DMS53 treated with DMSO at 0.1 percent for 48 hours (cell line): ENCODE measurements around the gene CD300LD.
"Not testable (repeated sequence)": the region's sequence is repeated elsewhere in the genome, so short reads cannot be mapped to it uniquely, and the experiment has no call there.

Source experiments
- DNase-seq: peaks from one replicate; lab custom pipeline; 2025; ENCODE audit not compliant: unreplicated experiment; lab: John Stamatoyannopoulos, UW

The CD300LD gene

DNA sequence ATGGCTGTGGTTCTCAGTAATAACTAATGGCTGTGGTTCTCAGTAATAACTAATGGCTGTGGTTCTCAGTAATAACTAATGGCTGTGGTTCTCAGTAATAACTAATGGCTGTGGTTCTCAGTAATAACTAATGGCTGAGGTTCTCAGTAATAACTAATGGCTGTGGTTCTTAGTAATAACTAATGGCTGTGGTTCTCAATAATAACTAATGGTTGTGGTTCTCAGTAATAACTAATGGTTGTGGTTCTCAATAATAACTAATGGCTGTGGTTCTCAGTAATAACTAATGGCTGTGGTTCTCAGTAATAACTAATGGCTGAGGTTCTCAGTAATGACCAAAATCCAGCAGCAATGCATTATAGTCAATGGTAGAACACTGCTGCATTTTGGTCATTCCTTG, 18.4 kb downstream of the CD300LD start:
- not testable (repeated sequence) for DNase-seq

- no peak for DNase-seq
These were observed 18.9 kb downstream of the CD300LD start for GRCh38 chr17:74573169-74573568.

GRCh38 chr17:74571621-74572270, 20.3 kb downstream of the CD300LD start:
- no peak for DNase-seq

DNA sequence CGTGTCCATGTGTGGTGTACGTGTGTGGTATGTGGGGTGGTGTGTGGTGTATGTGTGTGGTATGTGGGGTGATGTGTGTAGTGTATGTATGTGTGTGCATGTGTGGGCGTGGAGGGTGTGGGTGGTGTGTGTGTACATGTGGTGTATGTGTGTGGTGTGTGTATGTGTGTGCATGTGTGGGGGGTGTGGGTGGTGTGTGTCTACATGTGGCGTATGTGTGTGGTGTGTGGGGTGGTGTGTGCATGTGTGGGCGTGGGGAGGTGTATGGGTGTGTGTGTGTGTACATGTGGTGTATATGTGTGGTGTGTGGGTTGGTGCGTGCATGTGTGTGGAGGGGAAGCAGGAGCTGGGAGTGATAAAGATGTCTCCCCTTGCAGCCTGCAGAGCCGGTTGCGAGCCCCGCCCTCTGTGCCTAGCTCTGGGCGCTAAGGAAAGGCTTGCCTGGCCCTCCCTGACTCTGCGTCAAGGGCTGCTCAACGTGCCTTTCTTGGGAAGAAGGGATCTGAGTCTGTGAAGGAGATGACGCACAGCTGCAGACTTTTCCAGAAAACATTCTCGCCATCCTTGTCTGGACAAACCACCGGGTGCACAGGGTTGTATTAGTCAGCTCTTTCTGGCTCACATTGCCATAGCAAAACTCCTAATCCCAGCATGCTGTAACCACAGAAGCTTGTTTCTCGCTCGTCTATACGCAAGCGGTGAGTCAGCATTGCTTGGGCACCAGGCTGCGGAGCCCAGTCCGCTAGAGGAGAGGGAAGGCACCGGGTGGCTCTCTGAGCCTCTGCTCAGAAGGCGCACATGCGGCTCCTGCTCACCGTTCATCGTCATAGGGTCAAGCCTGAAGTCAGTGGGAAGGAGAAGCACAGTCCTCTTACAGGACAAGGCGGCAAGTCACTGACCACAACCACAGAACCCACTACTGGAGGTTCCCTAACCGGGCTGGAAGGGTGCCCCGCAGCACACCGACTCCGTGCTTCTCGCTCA, 22.8 kb downstream of the CD300LD start:
- no peak for DNase-seq

GRCh38 chr17:74568106-74568873, 23.8 kb downstream of the CD300LD start:
- no peak for DNase-seq

DNA sequence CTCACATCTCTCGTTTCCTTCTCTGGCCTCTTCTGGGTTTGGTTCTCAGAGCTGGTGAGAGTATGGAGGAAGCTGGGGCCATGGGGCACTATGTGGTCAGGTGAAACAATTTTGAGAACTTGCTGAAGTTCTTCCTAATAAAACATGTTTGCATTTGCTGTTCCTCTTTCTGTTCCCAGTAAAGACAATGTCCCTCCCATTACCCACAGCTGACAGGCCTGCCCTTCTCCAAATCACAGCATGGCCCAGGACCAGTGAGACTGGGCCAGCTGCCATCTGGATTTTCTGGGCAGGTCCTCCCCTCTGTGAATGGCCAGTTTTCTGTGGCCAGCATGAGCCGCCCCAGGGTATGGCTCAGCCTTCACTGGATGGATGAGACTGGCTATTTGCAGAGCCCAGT, 24.7 kb downstream of the CD300LD start, which contains the start of gene CD300H:
Gene CD300H (minus strand): TSS at position 113 of the 400 bp plus-strand sequence.
- no peak for DNase-seq

DNA sequence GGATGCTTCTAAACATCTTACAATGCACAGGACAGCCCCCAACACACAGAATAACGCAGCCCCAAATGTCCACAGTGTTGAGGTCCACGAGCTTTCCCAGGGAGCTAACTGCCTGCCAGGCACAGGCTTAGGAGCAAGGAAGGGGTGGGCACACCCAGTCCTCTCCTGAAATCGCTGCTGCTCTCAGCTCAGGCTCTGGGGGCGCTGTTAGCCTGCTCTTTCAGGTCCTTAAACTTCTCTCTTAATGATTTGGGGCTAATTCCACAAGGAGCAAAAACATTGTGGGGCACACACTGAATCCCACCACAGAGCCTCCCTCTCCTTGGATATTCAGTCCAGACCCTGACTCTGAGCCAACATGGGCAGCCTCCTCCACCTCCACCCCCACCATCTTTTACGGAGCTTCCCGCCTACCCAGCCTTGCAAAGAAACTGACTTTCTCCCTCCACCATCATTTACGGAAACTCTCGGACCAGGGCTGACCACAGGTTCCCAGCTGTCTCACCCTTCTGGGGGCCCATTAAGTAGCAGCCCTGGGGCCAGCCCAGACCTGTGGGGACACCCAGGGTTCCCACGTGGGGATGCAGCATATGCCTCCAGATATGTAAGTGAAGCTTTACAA, 25.8 kb downstream of the CD300LD start:
- DNase-seq = peak; percentile 16

GRCh38 chr17:74565126-74565525, 27.0 kb downstream of the CD300LD start:
- DNase-seq = no peak

- no peak for DNase-seq
These were observed 28.7 kb downstream of the CD300LD start for GRCh38 chr17:74563358-74563757.

DNA sequence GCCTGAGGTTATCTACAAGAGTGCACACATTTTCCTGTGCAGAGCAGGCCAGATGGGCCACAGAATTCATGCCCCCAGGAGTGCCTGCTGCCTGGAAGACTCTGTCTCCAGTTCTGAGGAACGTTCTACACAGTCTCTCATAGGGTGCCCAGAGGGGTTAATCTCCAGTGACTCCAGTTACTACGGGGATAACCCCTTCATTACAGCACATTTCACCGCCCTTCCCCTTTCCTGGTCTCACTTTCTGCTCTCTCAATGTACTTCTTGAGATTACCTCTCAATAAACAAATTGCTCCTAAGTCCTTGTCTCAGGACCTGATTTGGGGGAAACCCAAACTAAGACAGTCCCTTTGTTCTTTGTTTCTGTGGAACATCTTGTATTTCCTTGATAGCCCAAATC, 30.5 kb downstream of the CD300LD start:
- DNase-seq = no peak

DNA sequence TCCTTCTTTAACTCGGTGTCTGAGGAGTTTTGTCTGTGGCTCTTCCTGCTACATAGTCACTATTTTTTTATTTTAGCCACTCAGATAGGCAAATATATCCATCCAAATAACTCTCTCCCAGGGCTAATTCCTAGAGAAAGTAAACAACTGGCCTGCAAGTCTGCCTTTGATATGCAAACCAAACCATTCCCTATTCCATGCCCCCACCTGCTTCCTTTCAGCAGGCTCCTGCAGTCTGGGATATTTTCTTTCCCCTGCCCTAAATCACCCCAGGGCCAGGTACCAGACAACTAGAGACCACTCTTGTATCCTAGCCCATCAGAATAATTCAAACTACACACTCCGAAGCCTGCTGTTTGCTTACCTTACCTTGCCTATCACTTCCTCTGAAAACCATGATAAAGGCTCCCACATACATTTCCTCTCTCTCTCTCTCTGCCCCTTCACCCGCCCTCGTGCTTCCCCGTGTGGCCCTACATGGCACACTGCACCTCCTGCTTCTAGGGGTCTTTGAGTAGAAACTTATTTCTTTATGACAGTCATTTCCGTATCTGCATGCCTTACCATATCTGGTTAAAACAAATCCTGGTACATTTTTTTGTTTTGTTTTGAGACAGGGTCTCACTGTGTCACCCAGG, 33.1 kb downstream of the CD300LD start:
- no peak for DNase-seq

GRCh38 chr17:74558402-74558801, 33.7 kb downstream of the CD300LD start:
- DNase-seq = not testable (repeated sequence)

- DNase-seq = no peak
These were observed 36.6 kb downstream of the CD300LD start for GRCh38 chr17:74555427-74555940.

DNA sequence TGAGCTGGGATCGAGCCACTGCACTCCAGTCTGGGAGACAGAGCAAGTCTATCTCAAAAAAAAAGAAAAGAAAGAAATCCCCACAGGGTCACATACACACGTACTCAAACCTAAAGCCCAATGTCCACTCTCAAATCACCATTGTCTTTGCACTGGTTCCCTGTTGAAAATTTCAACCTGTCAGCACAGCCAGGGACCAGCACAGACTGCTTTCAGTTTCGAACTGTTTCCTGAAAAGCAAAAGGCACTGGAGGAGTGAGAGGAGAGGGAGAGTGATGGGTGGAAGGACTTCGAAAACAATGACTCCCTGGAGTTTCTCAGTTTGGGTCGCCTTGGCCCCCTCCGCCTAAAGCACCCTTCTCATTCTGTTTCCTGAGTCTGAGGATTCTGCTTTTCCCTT, 37.2 kb downstream of the CD300LD start:
- no peak for DNase-seq

DNA sequence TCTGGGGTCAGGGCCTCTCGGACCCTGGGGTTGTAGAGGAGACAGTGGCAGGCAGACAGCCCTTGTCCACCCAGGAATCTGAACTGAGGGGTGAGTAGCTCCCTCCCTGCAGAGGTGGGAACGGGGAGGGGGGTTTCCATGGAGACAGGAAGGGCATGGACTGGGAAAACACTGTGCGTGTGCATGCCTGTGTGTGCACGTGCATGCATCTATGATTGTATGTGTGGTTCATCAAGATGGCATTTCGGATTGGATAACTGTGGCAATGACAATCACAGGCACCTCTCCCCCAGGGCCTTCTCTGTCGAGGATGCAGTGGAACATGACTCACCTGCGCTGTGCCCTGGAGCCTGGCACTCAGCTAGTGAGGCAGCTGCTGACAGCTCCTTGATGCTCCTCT, 40.0 kb downstream of the CD300LD start:
- no peak for DNase-seq

DNA sequence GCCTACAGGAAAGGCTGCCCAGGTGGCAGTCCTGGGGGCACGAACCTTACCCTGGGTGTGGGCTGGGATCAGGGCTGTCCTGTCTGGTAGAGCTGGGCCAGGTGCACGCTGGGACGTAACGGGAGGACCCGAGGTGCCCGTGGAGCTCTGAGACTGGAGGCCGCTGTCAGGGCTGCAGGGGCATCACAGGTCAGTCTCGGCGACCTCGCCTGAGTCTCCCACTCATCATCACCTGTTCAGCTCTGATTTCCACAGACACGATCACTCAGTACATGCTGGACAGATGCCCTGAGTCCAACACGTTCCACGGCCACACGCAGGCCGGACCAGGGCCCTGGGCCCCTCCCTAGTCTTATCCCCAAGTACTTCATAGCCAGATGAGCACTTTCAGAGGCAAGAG, 41.5 kb downstream of the CD300LD start:
- no peak for DNase-seq

DNA sequence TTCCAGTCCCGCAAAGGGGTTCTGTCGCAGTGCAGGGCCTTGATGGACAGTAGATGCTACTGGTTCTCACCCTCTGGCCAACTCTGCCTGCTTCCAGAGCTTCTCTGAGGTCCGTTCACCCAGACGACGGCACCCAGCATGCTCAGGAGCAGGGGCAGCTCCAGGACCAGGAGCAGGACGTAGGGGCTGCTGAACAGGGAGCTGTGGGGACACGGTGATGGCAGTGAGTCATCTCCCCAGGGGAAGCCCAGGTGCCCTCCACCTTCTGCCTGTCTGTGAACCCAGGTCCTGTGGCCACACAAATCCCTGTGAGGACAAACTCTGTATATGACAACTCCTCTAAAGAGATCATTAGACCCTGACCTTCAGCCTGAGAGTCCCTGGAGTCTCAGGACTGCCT, 42.7 kb downstream of the CD300LD start:
- DNase-seq = no peak

DNA sequence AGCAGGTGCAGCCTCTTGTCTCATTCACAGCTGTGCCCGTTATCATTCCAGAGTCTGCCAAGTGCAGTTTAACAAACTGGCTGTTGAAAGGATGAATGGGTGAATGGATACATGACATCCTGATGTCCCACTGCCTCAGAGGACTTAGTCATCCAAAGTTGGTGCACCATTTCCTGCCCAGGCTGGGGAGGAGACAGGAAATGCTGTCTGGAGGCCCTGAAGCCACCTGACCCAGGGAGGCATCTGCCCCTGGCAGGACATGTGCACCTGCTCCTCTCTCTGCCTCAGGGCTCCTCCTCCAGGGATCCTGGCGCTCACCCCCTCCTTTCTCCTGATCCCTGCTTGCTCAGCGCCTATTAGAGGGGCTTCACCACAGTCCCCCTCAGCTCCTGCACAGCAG, 44.3 kb downstream of the CD300LD start:
- DNase-seq = peak; percentile 71

GRCh38 chr17:74547264-74547663, 44.8 kb downstream of the CD300LD start:
- no peak for DNase-seq

DNA sequence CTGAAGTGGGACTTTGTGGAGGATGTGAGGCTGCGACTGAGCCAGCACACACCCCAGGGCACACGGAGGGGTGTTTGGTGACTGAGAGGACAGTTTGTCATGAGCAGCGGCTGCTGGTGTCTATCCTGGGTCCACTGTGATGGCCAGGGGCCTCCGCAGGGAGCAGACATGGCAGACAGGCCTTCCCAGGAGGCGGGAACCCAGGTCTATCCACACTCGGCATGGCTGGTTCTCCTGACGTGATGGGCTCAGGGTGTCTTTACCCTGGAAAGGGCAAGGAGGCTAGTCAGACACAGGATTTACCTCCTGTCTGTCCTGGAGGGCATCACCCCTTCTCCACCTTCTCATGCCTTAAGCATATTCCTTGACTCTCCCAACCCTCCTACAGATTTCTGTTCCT, 45.5 kb downstream of the CD300LD start:
- no peak for DNase-seq
